ENCODE results near the gene WDR18.

- TF ChIP-seq MAX (IDR thresholded peaks at IDR 0.05): no peak
- no peak for TF ChIP-seq SP1 (IDR thresholded peaks at IDR 0.05; ENCODE audit: low read depth)
- TF ChIP-seq CTCF (IDR thresholded peaks at IDR 0.05 in 2 of 3, conservative IDR thresholded peaks at IDR 0.05 in 1 of 3; ENCODE audit: borderline replicate concordance in 1 of 3, insufficient read depth in 1 of 3, low read depth in 2 of 3, low read length in 2 of 3): no peak
- TF ChIP-seq POLR2A (IDR thresholded peaks at IDR 0.05; ENCODE audit: borderline replicate concordance, extremely low read depth, insufficient read depth, insufficient read length): no peak
- TF ChIP-seq EZH2phosphoT487 (IDR thresholded peaks at IDR 0.05; ENCODE audit: borderline replicate concordance): no peak
- TF ChIP-seq SIN3A (IDR thresholded peaks at IDR 0.05; ENCODE audit: low read depth): no peak
- TF ChIP-seq POLR2AphosphoS5 (IDR thresholded peaks at IDR 0.05; ENCODE audit: low read depth, low read length): no peak
- TF ChIP-seq REST (IDR thresholded peaks at IDR 0.05; ENCODE audit: low read depth): no peak
- no peak for TF ChIP-seq YY1 (IDR thresholded peaks at IDR 0.05; ENCODE audit: extremely low read depth, insufficient replicate concordance, low read depth, low read length)
- no peak for TF ChIP-seq TCF7L2 (IDR thresholded peaks at IDR 0.05; ENCODE audit: borderline replicate concordance, extremely low read depth, insufficient read depth, insufficient read length)
- no peak for TF ChIP-seq EZH2 (IDR thresholded peaks at IDR 0.05)
- no peak for TF ChIP-seq FOSL1 (IDR thresholded peaks at IDR 0.05; ENCODE audit: low read depth)
These were observed 36.2 kb upstream of the WDR18 start for GRCh38 chr19:947707-948539.

Measured in HCT116 (cell line).